DMS53 treated with DMSO at 0.1 percent for 48 hours (cell line): ENCODE results near the gene TTC21B.
A peak's percentile ranks its signal among the peaks of the same experiment; 100 is the strongest.

Source experiments
- DNase-seq: peaks from one replicate; lab custom pipeline; 2025; ENCODE audit not compliant: unreplicated experiment; lab: John Stamatoyannopoulos, UW

Gene TTC21B

DNA sequence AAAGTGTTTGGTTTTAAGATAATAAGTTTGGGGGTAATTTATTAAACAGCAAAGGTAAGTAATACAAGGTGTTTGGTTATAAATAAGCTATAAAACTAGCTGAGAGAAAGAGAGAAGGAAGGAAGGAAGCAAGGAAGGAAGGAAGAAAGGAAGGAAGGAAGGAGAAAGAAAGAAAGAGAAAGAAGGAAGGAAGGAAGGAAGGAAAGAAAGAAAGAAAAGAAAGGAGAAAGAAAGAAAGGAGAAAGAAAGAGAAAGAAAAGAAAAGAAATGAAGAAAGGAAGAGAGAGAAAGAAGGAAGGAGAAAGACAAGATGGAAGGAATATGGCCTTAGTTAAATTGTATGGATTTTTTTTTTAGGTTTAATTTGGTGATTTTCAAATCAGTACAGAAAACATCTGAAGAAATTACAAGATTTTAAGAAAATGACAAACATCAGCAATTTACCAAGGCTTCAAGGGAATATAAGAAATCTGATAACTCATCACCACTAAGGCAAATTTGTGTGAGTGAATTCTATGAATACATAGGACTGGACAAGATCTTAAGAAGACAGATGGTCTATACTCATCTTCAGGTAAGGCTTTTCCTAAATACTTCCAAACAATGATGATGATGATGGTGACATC, 113.1 kb downstream of the TTC21B start:
- DNase-seq, result no peak

DNA sequence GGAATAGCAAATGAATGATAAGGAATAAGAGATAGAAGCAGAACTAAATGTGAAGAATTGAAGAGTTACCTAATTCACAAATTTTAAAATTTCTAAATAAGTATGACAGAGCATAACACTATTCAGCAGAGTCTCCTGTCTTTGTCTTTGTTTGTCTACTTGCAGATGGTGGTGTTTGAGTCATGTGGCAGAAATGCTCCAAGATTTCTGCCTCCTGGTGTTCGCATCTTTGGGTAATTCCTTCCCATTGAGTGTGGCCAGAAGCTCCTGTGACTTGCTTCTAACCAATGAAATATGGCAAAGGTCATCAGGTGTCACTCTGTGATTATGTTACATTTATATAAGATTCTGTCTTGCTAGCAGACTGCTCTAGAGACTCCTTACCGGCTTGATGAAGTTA, 114.0 kb downstream of the TTC21B start:
- DNase-seq, result no peak

DNA sequence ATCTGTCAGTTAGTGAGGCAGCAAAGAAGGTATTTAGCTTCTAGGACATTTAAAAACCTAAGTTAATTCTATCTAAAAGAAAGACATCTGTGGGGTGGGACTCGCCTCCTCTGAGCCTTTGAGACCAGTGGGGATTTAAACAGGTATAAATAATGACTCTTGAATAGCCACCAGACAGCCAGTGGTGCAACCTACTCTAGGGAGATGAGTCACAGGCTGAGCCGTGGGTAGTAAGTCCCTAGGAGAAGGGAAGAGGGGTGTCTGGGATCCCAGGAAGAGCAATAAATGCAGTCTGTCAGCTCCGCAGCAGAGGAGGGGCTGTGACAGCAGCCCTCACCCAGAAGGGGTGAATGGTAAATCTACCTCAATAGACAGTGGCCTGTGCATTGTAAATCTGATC, 116.5 kb downstream of the TTC21B start:
- DNase-seq, result no peak

DNA sequence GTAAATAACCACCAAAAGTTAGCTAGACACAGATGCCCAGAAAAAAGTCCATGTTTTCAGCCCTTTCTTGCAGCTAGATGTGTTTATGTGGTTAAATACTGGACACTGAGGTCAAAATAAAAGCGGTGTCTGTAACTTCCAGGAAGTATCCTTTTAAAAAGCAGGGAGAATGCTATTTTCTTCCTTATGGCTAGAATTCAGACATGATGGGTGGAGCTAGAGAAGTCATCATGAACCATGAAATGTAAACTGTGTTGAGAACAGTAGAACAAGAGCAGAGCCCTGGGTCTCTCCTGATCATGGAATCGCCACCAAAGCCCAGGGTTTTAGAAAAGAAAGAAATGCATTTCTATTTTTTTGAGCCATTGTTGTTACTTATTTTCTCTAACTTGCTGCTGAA, 118.2 kb downstream of the TTC21B start:
- no peak for DNase-seq

DNA sequence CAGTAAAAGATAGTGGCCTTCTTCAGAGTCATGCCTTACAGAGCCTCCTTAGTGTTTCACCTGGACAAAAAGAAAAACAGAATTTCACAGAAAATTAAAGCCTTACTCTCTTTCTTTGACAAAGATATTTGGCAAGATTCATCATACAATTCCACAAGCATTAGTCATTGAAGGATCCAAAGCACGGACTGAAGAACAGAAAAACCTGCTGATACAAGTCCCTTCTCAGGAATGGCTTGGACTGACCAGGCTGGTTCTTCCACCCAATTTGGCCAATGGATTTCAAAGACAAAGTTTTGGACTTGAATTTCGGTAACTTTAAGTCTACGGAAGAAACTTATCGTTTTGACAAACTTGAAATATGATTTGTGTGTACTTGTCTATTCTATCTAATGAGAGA, 120.4 kb downstream of the TTC21B start:
- no peak for DNase-seq

DNA sequence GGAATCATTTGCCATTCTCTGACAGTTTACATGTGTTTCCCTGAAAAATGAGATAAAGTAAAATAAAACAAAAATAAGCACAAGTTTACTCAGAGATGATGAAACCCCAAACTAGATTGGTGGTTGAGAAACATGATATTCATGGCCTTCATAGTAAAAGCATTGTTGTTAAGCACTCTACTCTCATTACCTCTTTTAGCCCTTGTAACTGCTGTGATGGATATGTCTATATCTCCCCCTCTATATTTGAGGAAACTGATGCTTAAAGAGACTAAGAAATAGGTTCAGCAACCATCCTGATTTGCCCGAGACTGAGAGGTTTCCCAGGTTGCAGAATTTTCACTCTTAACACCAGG, 125.7 kb downstream of the TTC21B start:
- DNase-seq, result no peak

DNA sequence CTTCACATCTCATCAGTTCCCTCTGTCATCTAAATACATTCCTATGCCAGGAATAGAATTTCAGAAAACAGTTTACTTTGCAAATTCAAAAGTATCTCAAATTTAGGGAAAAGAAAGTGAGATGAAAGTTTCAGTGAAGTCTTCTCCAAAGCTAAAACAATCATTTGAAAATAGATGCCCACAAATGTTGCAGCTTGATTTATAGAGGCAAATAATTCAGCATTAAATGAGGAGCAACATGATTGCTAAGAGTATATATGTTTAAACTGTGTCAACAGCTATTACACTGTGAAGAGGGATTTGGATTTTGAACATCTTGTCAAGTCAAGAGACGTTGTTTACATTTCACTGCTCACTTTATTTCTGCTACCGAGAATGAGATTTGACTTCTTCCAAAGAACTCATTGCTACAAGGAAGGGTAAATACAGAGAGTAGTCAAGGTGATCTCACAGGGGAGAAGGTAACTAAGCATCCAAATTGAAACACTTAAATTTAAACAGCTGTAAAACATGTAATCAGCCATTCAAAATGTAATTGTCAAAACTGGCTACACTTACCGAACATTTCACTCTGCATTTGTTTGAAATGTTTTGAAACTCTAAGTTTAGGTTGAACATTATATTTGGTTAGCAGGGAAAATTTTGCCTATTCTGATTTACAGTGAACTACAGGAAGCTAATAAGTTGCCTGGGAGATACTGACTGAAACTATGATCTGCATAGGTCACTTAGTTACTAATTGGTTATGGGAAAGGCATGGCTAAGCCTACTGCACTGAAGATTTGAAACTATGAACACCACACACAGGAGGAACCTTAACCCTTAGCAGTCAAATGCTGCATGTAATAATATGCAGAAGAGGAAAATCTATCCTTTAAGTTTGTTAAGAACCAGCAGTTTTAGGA, 126.3 kb downstream of the TTC21B start:
- peak; percentile 42 for DNase-seq

DNA sequence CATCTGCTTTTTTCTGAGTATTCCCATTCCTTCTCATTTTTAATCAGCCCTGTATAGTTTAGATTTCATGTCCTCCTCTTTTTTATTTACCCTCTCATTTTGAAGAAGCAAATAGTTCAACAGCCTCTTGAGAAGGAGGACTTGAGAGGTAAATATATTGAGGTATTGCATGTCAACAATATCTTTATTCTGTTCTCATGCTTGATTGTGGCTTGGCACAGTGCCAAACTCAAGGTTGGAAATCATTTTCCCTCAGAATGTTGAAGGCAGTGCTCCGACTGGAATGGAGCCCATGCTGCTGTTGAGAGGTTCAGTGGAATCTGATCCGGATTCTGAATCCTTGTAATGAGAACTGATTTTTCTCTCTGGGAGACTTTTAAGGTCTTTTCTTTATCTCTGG, 128.5 kb downstream of the TTC21B start:
- peak; percentile 79 for DNase-seq
